ENCODE results near the gene CLIC3. TPM values are rescaled to one million over a fixed set of nuclear protein-coding genes. Genes with fewer than 3 reads are reported as not detected.
"Not testable (repeated sequence)": the region's sequence is repeated elsewhere in the genome, so short reads cannot be mapped to it uniquely, and the experiment has no call there.

Gene CLIC3
- polyA plus RNA-seq, 3 donors from 2014 or later, result 673 to 911 (median 762) TPM

GRCh38 chr9:137009217-137009616 lies 12.8 kb upstream of the CLIC3 start:
- Mint-ChIP-seq H3K27ac (no peak overlapping the region), H3K4me1 (peaks cover 19 to 20% of the 10 kb centered on the region in 2 donors), H3K9me3 (no peaks in the 10 kb centered on the region), H3K27me3 (ENCODE audit: low read depth in 3 of 3) (peaks cover 0 to 2% (median 2%) of the 10 kb centered on the region in 3 donors), H3K36me3 (no peaks in the 10 kb centered on the region), H3K4me3 (no peak overlapping the region)
- DNase-seq, result no peak

- no peaks in the 10 kb centered on the region for H3K36me3 Mint-ChIP-seq
- H3K4me1 Mint-ChIP-seq, result peaks cover 19 to 22% of the 10 kb centered on the region in 2 donors
- H3K4me3 Mint-ChIP-seq, result no peak overlapping the region
- no peak overlapping the region for H3K27ac Mint-ChIP-seq
- DNase-seq, result no peak
- no peaks in the 10 kb centered on the region for H3K9me3 Mint-ChIP-seq
- peaks cover 0 to 2% (median 2%) of the 10 kb centered on the region in 3 donors for H3K27me3 Mint-ChIP-seq (ENCODE audit: low read depth in 3 of 3)
Measured at GRCh38 chr9:137008312-137008711, 11.9 kb upstream of the CLIC3 start.

GRCh38 chr9:137007816-137008270 lies 11.5 kb upstream of the CLIC3 start:
- H3K27ac Mint-ChIP-seq, result no peak overlapping the region
- no peaks in the 10 kb centered on the region for H3K9me3 Mint-ChIP-seq
- no peak for DNase-seq
- H3K27me3 Mint-ChIP-seq (ENCODE audit: low read depth in 3 of 3), result peaks cover 0 to 2% (median 2%) of the 10 kb centered on the region in 3 donors
- peaks cover 19 to 22% of the 10 kb centered on the region in 2 donors for H3K4me1 Mint-ChIP-seq
- no peak overlapping the region for H3K4me3 Mint-ChIP-seq
- H3K36me3 Mint-ChIP-seq, result no peaks in the 10 kb centered on the region

- no peaks in the 10 kb centered on the region for H3K9me3 Mint-ChIP-seq
- H3K4me1 Mint-ChIP-seq, result peaks cover 22% of the 10 kb centered on the region in 2 donors
- DNase-seq, result no peak
- peaks cover 0 to 5% (median 2%) of the 10 kb centered on the region in 3 donors for H3K27me3 Mint-ChIP-seq (ENCODE audit: low read depth in 3 of 3)
- H3K4me3 Mint-ChIP-seq, result no peak overlapping the region
- no peak overlapping the region for H3K27ac Mint-ChIP-seq
- H3K36me3 Mint-ChIP-seq, result no peaks in the 10 kb centered on the region
Measured at GRCh38 chr9:137007108-137007815, 10.9 kb upstream of the CLIC3 start.

GRCh38 chr9:137006116-137007003 lies 10.0 kb upstream of the CLIC3 start:
- DNase-seq, result peak in 1 of 3 donors; percentile 24
- peak overlapping the region in 4 of 5 donors; percentile 14 to 58 (median 36) for H3K4me3 Mint-ChIP-seq
- peak overlapping the region; percentile 44 to 77 (median 71) for H3K27ac Mint-ChIP-seq
- H3K27me3 Mint-ChIP-seq (ENCODE audit: low read depth in 3 of 3), result peaks cover 0 to 5% (median 2%) of the 10 kb centered on the region in 3 donors
- no peaks in the 10 kb centered on the region for H3K36me3 Mint-ChIP-seq
- no peaks in the 10 kb centered on the region for H3K9me3 Mint-ChIP-seq
- H3K4me1 Mint-ChIP-seq, result peaks cover 22 to 23% of the 10 kb centered on the region in 2 donors

GRCh38 chr9:137004285-137004684 lies 7.9 kb upstream of the CLIC3 start:
- not testable (repeated sequence) for H3K36me3 Mint-ChIP-seq

GRCh38 chr9:137002646-137003041 lies 6.3 kb upstream of the CLIC3 start:
- Mint-ChIP-seq H3K27me3 (ENCODE audit: low read depth in 3 of 3) (peaks cover 18 to 19% (median 19%) of the 10 kb centered on the region in 3 donors), H3K4me3 (no peak overlapping the region), H3K27ac (peak overlapping the region in 1 of 6 donors; percentile 24), H3K9me3 (no peaks in the 10 kb centered on the region), H3K4me1 (peaks cover 51 to 61% of the 10 kb centered on the region in 2 donors), H3K36me3 (no peaks in the 10 kb centered on the region)
- no peak for DNase-seq

More at GRCh38 chr9:137004285-137004684, 7.9 kb upstream of the CLIC3 start:
- Mint-ChIP-seq H3K4me3 (peak overlapping the region in 1 of 5 donors; percentile 32), H3K27me3 (ENCODE audit: low read depth in 3 of 3) (peaks cover 8 to 12% (median 9%) of the 10 kb centered on the region in 3 donors), H3K4me1 (peaks cover 37 to 44% of the 10 kb centered on the region in 2 donors), H3K27ac (peak overlapping the region in 3 of 6 donors; percentile 20 to 76 (median 30))
- H3K9me3 Mint-ChIP-seq, result not testable (repeated sequence)
- DNase-seq, result peak; percentile 41 to 52 (median 47)

- peaks cover 20 to 24% (median 21%) of the 10 kb centered on the region in 3 donors for H3K27me3 Mint-ChIP-seq (ENCODE audit: low read depth in 3 of 3)
- peaks cover 55 to 66% of the 10 kb centered on the region in 2 donors for H3K4me1 Mint-ChIP-seq
- H3K27ac Mint-ChIP-seq, result peak overlapping the region in 1 of 6 donors; percentile 24
- no peak overlapping the region for H3K4me3 Mint-ChIP-seq
- no peaks in the 10 kb centered on the region for H3K36me3 Mint-ChIP-seq
- H3K9me3 Mint-ChIP-seq, result no peaks in the 10 kb centered on the region
- DNase-seq, result no peak
Measured at GRCh38 chr9:137001857-137002645, 5.7 kb upstream of the CLIC3 start.

- H3K4me1 Mint-ChIP-seq, result peaks cover 54 to 63% of the 10 kb centered on the region in 2 donors
- H3K27me3 Mint-ChIP-seq (ENCODE audit: low read depth in 3 of 3), result peaks cover 20 to 33% (median 25%) of the 10 kb centered on the region in 3 donors
- no peaks in the 10 kb centered on the region for H3K9me3 Mint-ChIP-seq
- peak overlapping the region; percentile 70 to 94 (median 84) for H3K4me3 Mint-ChIP-seq
- DNase-seq, result peak; percentile 88 to 89 (median 89)
- H3K27ac Mint-ChIP-seq, result peak overlapping the region; percentile 97 to 99 (median 99)
- H3K36me3 Mint-ChIP-seq, result no peaks in the 10 kb centered on the region
Measured at GRCh38 chr9:137000177-137000930, 4.0 kb upstream of the CLIC3 start.

GRCh38 chr9:136997830-136998234 lies 1.5 kb upstream of the CLIC3 start:
- H3K9me3 Mint-ChIP-seq, result no peaks in the 10 kb centered on the region
- H3K27ac Mint-ChIP-seq, result peak overlapping the region; percentile 97 to 99 (median 99)
- H3K27me3 Mint-ChIP-seq (ENCODE audit: low read depth in 3 of 3), result peaks cover 20 to 42% (median 25%) of the 10 kb centered on the region in 3 donors
- peak overlapping the region; percentile 85 to 94 (median 89) for H3K4me3 Mint-ChIP-seq
- DNase-seq, result peak; percentile 92 to 96 (median 94)
- peaks cover 53 to 67% of the 10 kb centered on the region in 2 donors for H3K4me1 Mint-ChIP-seq
- H3K36me3 Mint-ChIP-seq, result no peaks in the 10 kb centered on the region

- H3K4me3 Mint-ChIP-seq, result peak overlapping the region; percentile 85 to 94 (median 89)
- peaks cover 20 to 46% (median 26%) of the 10 kb centered on the region in 3 donors for H3K27me3 Mint-ChIP-seq (ENCODE audit: low read depth in 3 of 3)
- DNase-seq, result peak in 1 of 3 donors; percentile 69
- H3K27ac Mint-ChIP-seq, result peak overlapping the region; percentile 97 to 99 (median 99)
- no peaks in the 10 kb centered on the region for H3K9me3 Mint-ChIP-seq
- H3K36me3 Mint-ChIP-seq, result no peaks in the 10 kb centered on the region
- H3K4me1 Mint-ChIP-seq, result peaks cover 53 to 68% of the 10 kb centered on the region in 2 donors
Measured at GRCh38 chr9:136997371-136997770, 1.0 kb upstream of the CLIC3 start.

- Mint-ChIP-seq H3K27ac (peak overlapping the region; percentile 97 to 99 (median 99)), H3K9me3 (no peaks in the 10 kb centered on the region), H3K27me3 (ENCODE audit: low read depth in 3 of 3) (peaks cover 20 to 47% (median 30%) of the 10 kb centered on the region in 3 donors), H3K36me3 (no peaks in the 10 kb centered on the region), H3K4me3 (peak overlapping the region; percentile 85 to 94 (median 89)), H3K4me1 (peaks cover 60 to 66% of the 10 kb centered on the region in 2 donors)
- DNase-seq, result no peak
Measured at GRCh38 chr9:136995772-136996311, 526 bp downstream of the CLIC3 start.

All from immature natural killer cell (primary cell).